Measurements from ENCODE around the gene PTPRG.

- TF ChIP-seq CTCF (IDR thresholded peaks at IDR 0.05 in 4 of 5, conservative IDR thresholded peaks at IDR 0.05 in 1 of 5) (no peak), POLR2A (IDR thresholded peaks at IDR 0.05) (no peak)
Observed at GRCh38 chr3:62093025-62093424, 531.7 kb downstream of the PTPRG start.
